Panc1 (cell line): Measurements from ENCODE around the gene EMC8.

Source experiments
- CTCF ChIP-seq: fragments of 450-650 bp; IDR thresholded peaks from 2 replicates; pipeline ENCODE4 v1.5.1; 2017; ENCODE audit warnings: mild to moderate bottlenecking
- POLR2AphosphoS5 ChIP-seq: IDR thresholded peaks from 2 replicates; pipeline ENCODE4 v1.6.1; 2012; ENCODE audit warnings: mild to moderate bottlenecking, low read depth, low read length, moderate library complexity
- REST ChIP-seq, 2 experiments: IDR thresholded peaks; 2 replicates each; pipeline ENCODE4 v1.6.1; 2011 to 2012; ENCODE audit warnings: low read depth in 2 of 2, control low read depth in 1 of 2, low read length in 1 of 2, mild to moderate bottlenecking in 1 of 2, moderate library complexity in 1 of 2; ENCODE audit not compliant: insufficient read depth in 1 of 2
- SIN3A ChIP-seq: IDR thresholded peaks from 2 replicates; pipeline ENCODE4 v1.6.1; 2012; ENCODE audit warnings: low read depth, mild to moderate bottlenecking, low read length, moderate library complexity, borderline replicate concordance; ENCODE audit not compliant: insufficient read depth

GRCh38 chr16:85836706-85837582 is 37.6 kb upstream of the EMC8 start:
- TF ChIP-seq CTCF = no peak
- TF ChIP-seq REST (IDR thresholded peaks at IDR 0.05; ENCODE audit: insufficient read depth in 1 of 2, low read depth in 2 of 2, low read length in 1 of 2) = no peak
- TF ChIP-seq POLR2AphosphoS5 = no peak
- TF ChIP-seq SIN3A = no peak
